Tibial artery (tissue), 4 donors: ENCODE data around the gene ARHGEF28.

Source experiments
- DNase-seq, 2 donors: peaks; one replicate each; pipeline ENCODE4 v3.0.0-alpha.2; 2019
- H3K27ac ChIP-seq, 2 donors: fragments of 200-600 bp; sonication (generic) in 1 of 2; 1 replicate in 1 of 2; 2 replicates in 1 of 2; pipeline ENCODE4 v1.5.1; 2018 to 2019; ENCODE audit warnings: mild to moderate bottlenecking in 1 of 2
- H3K27me3 ChIP-seq, 2 donors: fragments of 200-600 bp; sonication (generic) in 1 of 2; one replicate each; pipeline versions ENCODE4 v1.5.1 to v1.6.0; 2016 to 2019
- H3K36me3 ChIP-seq, 3 donors: fragments of 200-600 bp; sonication (generic) in 2 of 3; one replicate each; pipeline ENCODE4 v1.5.1; 2016 to 2019; ENCODE audit warnings: mild to moderate bottlenecking in 2 of 3
- H3K4me1 ChIP-seq, 4 donors: fragments of 200-600 bp; sonication (generic) in 2 of 4; 1 replicate in 3 of 4; 2 replicates in 1 of 4; pipeline ENCODE4 v1.5.1; 2016 to 2019
- H3K4me3 ChIP-seq, 2 donors: fragments of 200-600 bp; sonication (generic) in 1 of 2; 1 replicate in 1 of 2; 2 replicates in 1 of 2; pipeline ENCODE4 v1.5.1; 2018 to 2019; ENCODE audit warnings: mild to moderate bottlenecking in 2 of 2
- H3K9me3 ChIP-seq, 3 donors: fragments of 200-600 bp; sonication (generic) in 1 of 3; one replicate each; pipeline ENCODE4 v1.5.1; 2016 to 2019
- intact Hi-C: fragments of 100-400 bp; cut with DNase I; formaldehyde crosslinking; loops from one replicate; pipeline ENCODE4 v1.15.0; 2023; ENCODE audit warnings: low total_unique reads
- TF ChIP-seq, protein P1 (sequence below), 2 experiments: fragments of 200-600 bp in 1 of 2; fragments of 450-650 bp in 1 of 2; IDR thresholded peaks; one replicate each; pipeline ENCODE4 v1.5.1; 2017 to 2019; ENCODE audit warnings: antibody characterized with exemption in 2 of 2, mild to moderate bottlenecking in 1 of 2, moderate library complexity in 1 of 2

The ARHGEF28 gene

DNA sequence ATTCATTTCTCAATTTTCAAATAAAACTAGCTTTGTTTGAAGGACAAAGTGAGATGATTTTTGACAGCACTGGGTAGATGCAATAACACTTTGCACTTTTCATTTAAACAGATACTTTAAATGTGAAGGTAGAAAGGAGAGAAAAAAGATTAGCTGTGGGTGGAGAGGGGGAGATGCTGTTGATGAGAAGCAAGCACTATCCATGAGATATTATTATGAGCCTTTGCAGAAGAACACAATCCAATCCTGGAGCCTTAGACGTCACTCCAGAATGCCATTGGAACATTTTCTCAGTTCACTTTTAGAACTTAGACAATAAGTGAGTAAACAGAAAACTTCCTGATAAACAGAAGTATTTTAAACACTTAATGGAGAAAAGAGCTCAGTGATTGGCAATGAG, 351.1 kb downstream of the ARHGEF28 start:
- Histone ChIP-seq H3K4me3 (no peak overlapping the region), H3K36me3 (no peaks in the 10 kb centered on the region), H3K27me3 (no peaks in the 10 kb centered on the region), H3K4me1 (peaks cover 0 to 15% (median 5%) of the 10 kb centered on the region in 4 donors), H3K9me3 (no peaks in the 10 kb centered on the region), H3K27ac (no peak overlapping the region)
- intact Hi-C loops, result no loop called here
- DNase-seq, result no peak
- TF ChIP-seq, protein P1, sequence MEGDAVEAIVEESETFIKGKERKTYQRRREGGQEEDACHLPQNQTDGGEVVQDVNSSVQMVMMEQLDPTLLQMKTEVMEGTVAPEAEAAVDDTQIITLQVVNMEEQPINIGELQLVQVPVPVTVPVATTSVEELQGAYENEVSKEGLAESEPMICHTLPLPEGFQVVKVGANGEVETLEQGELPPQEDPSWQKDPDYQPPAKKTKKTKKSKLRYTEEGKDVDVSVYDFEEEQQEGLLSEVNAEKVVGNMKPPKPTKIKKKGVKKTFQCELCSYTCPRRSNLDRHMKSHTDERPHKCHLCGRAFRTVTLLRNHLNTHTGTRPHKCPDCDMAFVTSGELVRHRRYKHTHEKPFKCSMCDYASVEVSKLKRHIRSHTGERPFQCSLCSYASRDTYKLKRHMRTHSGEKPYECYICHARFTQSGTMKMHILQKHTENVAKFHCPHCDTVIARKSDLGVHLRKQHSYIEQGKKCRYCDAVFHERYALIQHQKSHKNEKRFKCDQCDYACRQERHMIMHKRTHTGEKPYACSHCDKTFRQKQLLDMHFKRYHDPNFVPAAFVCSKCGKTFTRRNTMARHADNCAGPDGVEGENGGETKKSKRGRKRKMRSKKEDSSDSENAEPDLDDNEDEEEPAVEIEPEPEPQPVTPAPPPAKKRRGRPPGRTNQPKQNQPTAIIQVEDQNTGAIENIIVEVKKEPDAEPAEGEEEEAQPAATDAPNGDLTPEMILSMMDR (IDR thresholded peaks at IDR 0.05), result no peak

DNA sequence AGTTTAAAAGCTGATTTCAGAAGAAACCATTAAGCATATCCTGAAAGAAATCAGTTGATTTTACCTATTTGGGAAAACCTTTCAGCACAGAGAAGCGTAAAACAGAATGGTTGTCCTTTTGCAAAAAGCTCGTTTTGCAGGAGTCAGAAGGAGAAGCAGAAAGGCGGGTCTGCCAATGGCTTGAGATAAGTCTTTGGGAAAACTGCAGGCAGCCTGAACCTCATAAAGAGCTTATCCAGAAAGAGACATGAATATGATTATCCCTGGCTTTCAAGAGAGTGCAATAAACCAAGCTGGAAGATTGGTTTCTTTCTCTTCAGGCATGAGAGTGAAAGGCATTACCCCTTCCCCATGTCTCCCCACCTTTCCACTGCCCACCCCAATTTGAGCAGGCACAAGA, 353.3 kb downstream of the ARHGEF28 start:
- H3K36me3 ChIP-seq, result no peaks in the 10 kb centered on the region
- DNase-seq, result no peak
- H3K27ac ChIP-seq, result no peak overlapping the region
- no peaks in the 10 kb centered on the region for H3K9me3 ChIP-seq
- no peak overlapping the region for H3K4me3 ChIP-seq
- H3K27me3 ChIP-seq, result no peaks in the 10 kb centered on the region
- peaks cover 0 to 15% (median 5%) of the 10 kb centered on the region in 4 donors for H3K4me1 ChIP-seq
- intact Hi-C loops, result no loop called here
- TF ChIP-seq, protein P1 (IDR thresholded peaks at IDR 0.05), result no peak

GRCh38 chr5:73981704-73982103, 355.7 kb downstream of the ARHGEF28 start:
- DNase-seq, result no peak
- Histone ChIP-seq H3K36me3 (no peaks in the 10 kb centered on the region), H3K27me3 (no peaks in the 10 kb centered on the region), H3K4me1 (no peaks in the 10 kb centered on the region), H3K27ac (no peak overlapping the region), H3K9me3 (no peaks in the 10 kb centered on the region), H3K4me3 (no peak overlapping the region)
- intact Hi-C loops, result no loop called here
- TF ChIP-seq, protein P1 (IDR thresholded peaks at IDR 0.05), result no peak

DNA sequence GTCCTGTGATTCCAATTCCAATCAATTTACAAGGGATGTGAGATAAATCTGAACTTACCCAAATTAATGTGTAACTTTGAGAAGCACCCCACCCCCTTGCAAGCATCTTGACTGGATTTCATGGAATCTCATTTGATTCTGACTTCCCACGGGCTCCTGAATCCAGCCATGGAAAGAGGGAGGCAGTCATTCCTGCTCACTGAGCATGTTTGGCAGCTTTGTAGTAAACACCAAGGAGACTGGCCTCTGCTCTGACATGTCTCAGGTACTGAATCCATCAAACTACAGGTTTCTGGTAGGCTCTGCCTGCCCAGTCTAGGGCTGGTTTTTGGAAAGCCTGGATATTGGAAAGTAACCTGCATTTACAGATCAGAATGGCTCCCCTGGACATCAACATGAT, 357.6 kb downstream of the ARHGEF28 start:
- Histone ChIP-seq H3K27ac (no peak overlapping the region), H3K27me3 (no peaks in the 10 kb centered on the region), H3K36me3 (no peaks in the 10 kb centered on the region), H3K9me3 (no peaks in the 10 kb centered on the region), H3K4me3 (no peak overlapping the region), H3K4me1 (no peaks in the 10 kb centered on the region)
- intact Hi-C loops, result no loop called here
- TF ChIP-seq, protein P1 (IDR thresholded peaks at IDR 0.05), result no peak
- DNase-seq, result no peak

DNA sequence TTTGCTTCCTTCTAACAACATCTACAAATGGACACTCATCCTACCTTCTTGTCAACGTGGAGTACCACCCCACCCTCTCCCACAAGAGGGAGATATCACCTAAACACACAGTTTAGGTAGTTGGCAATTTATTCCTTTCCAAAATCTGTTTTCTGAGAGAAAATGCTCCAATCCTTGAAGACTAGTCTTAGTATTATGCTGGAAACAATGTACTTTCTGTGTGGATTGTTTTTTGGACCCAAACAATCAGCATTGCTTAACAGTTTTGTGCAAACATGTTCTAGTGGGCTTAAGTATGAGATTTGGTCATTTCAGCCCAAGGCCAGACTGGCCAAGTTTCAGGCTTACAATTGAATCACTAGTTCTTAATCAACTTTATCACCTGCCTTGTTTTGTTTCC, 359.1 kb downstream of the ARHGEF28 start:
- H3K4me3 ChIP-seq, result no peak overlapping the region
- H3K4me1 ChIP-seq, result no peaks in the 10 kb centered on the region
- no peaks in the 10 kb centered on the region for H3K36me3 ChIP-seq
- no peaks in the 10 kb centered on the region for H3K27me3 ChIP-seq
- H3K9me3 ChIP-seq, result no peaks in the 10 kb centered on the region
- peak in 1 of 2 donors; percentile 25 for DNase-seq
- intact Hi-C loops, result no loop called here
- no peak overlapping the region for H3K27ac ChIP-seq
- TF ChIP-seq, protein P1 (IDR thresholded peaks at IDR 0.05), result no peak

GRCh38 chr5:73986729-73987128, 360.7 kb downstream of the ARHGEF28 start:
- TF ChIP-seq, protein P1 (IDR thresholded peaks at IDR 0.05), result no peak
- Histone ChIP-seq H3K4me3 (no peak overlapping the region), H3K36me3 (no peaks in the 10 kb centered on the region), H3K27me3 (no peaks in the 10 kb centered on the region), H3K27ac (no peak overlapping the region), H3K4me1 (no peaks in the 10 kb centered on the region), H3K9me3 (no peaks in the 10 kb centered on the region)
- intact Hi-C loops, result no loop called here
- no peak for DNase-seq
